OCI-LY1 (cell line): ENCODE data around the gene TAF11L11.
"Not testable (repeated sequence)": the region's sequence is repeated elsewhere in the genome, so short reads cannot be mapped to it uniquely, and the experiment has no call there.

Experiments used
- H2AFZ ChIP-seq: fragments of 200-600 bp; sonication (generic), shearing (Covaris generic); 2 replicates; pipeline ENCODE4 v1.6.0; 2014; ENCODE audit warnings: antibody characterized with exemption, mild to moderate bottlenecking, low read length
- H3F3A ChIP-seq: fragments of 200-600 bp; sonication (generic), shearing (Covaris generic); 2 replicates; pipeline ENCODE4 v1.6.0; 2014; ENCODE audit warnings: mild to moderate bottlenecking, antibody characterized with exemption, low read length, moderate library complexity; ENCODE audit not compliant: insufficient read depth
- H3K27ac ChIP-seq: fragments of 200-600 bp; sonication (generic); 2 replicates; pipeline ENCODE4 v1.5.1; 2014; ENCODE audit warnings: low read length, mixed run types, mild to moderate bottlenecking, low read depth; ENCODE audit not compliant: poor library complexity, severe bottlenecking
- H3K27me3 ChIP-seq: fragments of 200-600 bp; sonication (generic); 2 replicates; pipeline ENCODE4 v1.6.0; 2014; ENCODE audit warnings: antibody characterized with exemption, mild to moderate bottlenecking, low read length, moderate library complexity; ENCODE audit not compliant: insufficient read depth
- H3K36me3 ChIP-seq: fragments of 200-600 bp; sonication (generic); 2 replicates; pipeline ENCODE4 v1.6.1; 2014; ENCODE audit warnings: mild to moderate bottlenecking, antibody characterized with exemption, low read length, moderate library complexity, mixed read lengths; ENCODE audit not compliant: insufficient read depth
- H3K4me1 ChIP-seq: fragments of 200-600 bp; sonication (generic); 2 replicates; pipeline ENCODE4 v1.5.1; 2014; ENCODE audit warnings: mild to moderate bottlenecking, low read length, moderate library complexity; ENCODE audit not compliant: insufficient read depth, severe bottlenecking
- H3K4me2 ChIP-seq: fragments of 200-600 bp; sonication (generic), shearing (Covaris generic); 2 replicates; pipeline ENCODE4 v1.6.1; 2014; ENCODE audit warnings: low read length
- H3K4me3 ChIP-seq: fragments of 200-600 bp; sonication (generic); 2 replicates; pipeline ENCODE4 v1.5.1; 2014; ENCODE audit warnings: low read length, low read depth, mild to moderate bottlenecking, mixed read lengths; ENCODE audit not compliant: poor library complexity, severe bottlenecking
- H3K79me2 ChIP-seq: fragments of 200-600 bp; shearing (Covaris generic); 2 replicates; pipeline ENCODE4 v1.6.1; 2016; ENCODE audit warnings: mixed run types, low read length, mixed read lengths; ENCODE audit not compliant: insufficient read depth
- H3K9ac ChIP-seq: fragments of 200-600 bp; sonication (generic), shearing (Covaris generic); 2 replicates; pipeline ENCODE4 v1.6.1; 2014; ENCODE audit warnings: mild to moderate bottlenecking, low read length, mixed read lengths
- H3K9me2 ChIP-seq: fragments of 200-600 bp; sonication (generic), shearing (Covaris generic); 2 replicates; pipeline ENCODE4 v1.6.1; 2014; ENCODE audit warnings: low read depth, mild to moderate bottlenecking, low read length, mixed read lengths
- H3K9me3 ChIP-seq: fragments of 200-600 bp; shearing (Covaris generic); 2 replicates; pipeline ENCODE4 v1.6.1; 2014; ENCODE audit warnings: low read length, mixed read lengths
- H4K20me1 ChIP-seq: fragments of 200-600 bp; sonication (generic), shearing (Covaris generic); 2 replicates; pipeline ENCODE4 v1.6.0; 2016; ENCODE audit warnings: mild to moderate bottlenecking, low read length; ENCODE audit not compliant: insufficient read depth
- EZH2 ChIP-seq: fragments of 200-600 bp; sonication (generic), shearing (Covaris generic); IDR thresholded peaks from 2 replicates; pipeline ENCODE4 v1.8.0; 2017; ENCODE audit warnings: borderline replicate concordance, mixed run types, mild to moderate bottlenecking, antibody characterized with exemption, low read length, moderate library complexity, mixed read lengths
- TF ChIP-seq, protein P1 (sequence below): fragments of 200-600 bp; sonication (generic), shearing (Covaris generic); IDR thresholded peaks from 2 replicates; pipeline ENCODE4 v1.5.1; 2017; ENCODE audit warnings: mild to moderate bottlenecking, antibody characterized with exemption, low read length, moderate library complexity, mixed read lengths

The TAF11L11 gene

DNA sequence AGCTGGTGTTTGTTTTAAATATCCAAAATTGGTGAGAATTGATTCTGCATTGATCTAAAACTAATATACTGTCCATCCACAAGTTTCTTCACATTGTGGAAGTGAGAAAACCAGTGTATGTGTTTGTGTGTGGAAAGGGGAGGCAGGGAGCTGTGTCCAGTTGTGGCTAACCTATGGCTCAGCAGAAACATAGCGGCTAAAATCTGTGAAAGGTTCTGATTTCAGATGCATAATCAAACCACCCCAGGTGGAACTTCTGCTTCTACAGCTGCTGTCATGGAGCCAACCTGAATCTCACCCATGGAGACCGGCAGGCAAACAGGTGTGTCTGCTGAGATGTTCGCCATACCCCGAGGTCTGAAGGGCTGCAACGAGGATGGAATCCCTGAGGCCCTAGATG is 30.2 kb downstream of the TAF11L11 start, which contains the start of gene TAF11L14:
TAF11L14 (plus strand) TSS at position 301 of the 400 bp plus-strand sequence.
- H3K4me3 ChIP-seq: no peak within 1 kb of the TSS
- H4K20me1 ChIP-seq: no peaks in the 10 kb centered on the region
- H3K4me2 ChIP-seq: no peak within 1 kb of the TSS
- no peaks in the 10 kb centered on the region for H3K36me3 ChIP-seq
- no peak within 1 kb of the TSS for H2AFZ ChIP-seq
- no peaks in the 10 kb centered on the region for H3K4me1 ChIP-seq
- H3K79me2 ChIP-seq: no peaks in the 10 kb centered on the region
- no peaks in the 10 kb centered on the region for H3K27me3 ChIP-seq
- H3F3A ChIP-seq: no peaks in the 10 kb centered on the region
- no peaks in the 10 kb centered on the region for H3K9me3 ChIP-seq
- H3K9ac ChIP-seq: no peak within 1 kb of the TSS
- TF ChIP-seq, protein P1, sequence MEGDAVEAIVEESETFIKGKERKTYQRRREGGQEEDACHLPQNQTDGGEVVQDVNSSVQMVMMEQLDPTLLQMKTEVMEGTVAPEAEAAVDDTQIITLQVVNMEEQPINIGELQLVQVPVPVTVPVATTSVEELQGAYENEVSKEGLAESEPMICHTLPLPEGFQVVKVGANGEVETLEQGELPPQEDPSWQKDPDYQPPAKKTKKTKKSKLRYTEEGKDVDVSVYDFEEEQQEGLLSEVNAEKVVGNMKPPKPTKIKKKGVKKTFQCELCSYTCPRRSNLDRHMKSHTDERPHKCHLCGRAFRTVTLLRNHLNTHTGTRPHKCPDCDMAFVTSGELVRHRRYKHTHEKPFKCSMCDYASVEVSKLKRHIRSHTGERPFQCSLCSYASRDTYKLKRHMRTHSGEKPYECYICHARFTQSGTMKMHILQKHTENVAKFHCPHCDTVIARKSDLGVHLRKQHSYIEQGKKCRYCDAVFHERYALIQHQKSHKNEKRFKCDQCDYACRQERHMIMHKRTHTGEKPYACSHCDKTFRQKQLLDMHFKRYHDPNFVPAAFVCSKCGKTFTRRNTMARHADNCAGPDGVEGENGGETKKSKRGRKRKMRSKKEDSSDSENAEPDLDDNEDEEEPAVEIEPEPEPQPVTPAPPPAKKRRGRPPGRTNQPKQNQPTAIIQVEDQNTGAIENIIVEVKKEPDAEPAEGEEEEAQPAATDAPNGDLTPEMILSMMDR: no peak
- TF ChIP-seq EZH2: no peak
- no peak within 1 kb of the TSS for H3K27ac ChIP-seq
- H3K9me2 ChIP-seq: no peaks in the 10 kb centered on the region

DNA sequence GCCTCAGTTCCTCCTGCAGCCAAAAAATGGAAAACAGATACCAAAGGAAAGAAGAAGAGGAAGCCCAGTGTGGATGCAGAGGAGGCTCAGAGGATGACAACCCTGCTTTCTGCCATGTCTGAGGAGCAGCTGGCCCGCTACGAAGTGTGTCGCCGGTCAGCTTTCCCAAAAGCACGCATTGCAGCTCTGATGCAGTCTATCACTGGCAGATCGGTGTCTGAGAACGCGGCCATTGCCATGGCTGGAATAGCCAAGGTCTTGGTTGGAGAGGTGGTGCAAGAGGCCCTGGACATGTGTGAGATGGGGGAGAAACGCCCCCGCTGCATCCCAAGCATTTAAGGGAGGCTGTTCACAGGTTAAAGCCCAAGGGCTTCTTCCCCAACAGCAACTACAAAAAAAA is 45.2 kb downstream of the TAF11L11 start:
- H3K4me2 ChIP-seq, H3K27ac ChIP-seq, H3K4me1 ChIP-seq, H2AFZ ChIP-seq, H3K9ac ChIP-seq, H4K20me1 ChIP-seq, H3K9me3 ChIP-seq, H3K27me3 ChIP-seq, H3F3A ChIP-seq, H3K36me3 ChIP-seq, H3K4me3 ChIP-seq, H3K9me2 ChIP-seq, H3K79me2 ChIP-seq: not testable (repeated sequence)

GRCh38 chr5:17655201-17655759 is 51.3 kb downstream of the TAF11L11 start:
- not testable (repeated sequence) for H3K9me2 ChIP-seq, H3K9ac ChIP-seq, H3F3A ChIP-seq, H3K4me1 ChIP-seq, H3K27ac ChIP-seq, H4K20me1 ChIP-seq, H2AFZ ChIP-seq, H3K36me3 ChIP-seq, H3K27me3 ChIP-seq, H3K4me2 ChIP-seq, H3K4me3 ChIP-seq, H3K9me3 ChIP-seq, H3K79me2 ChIP-seq
